ENCODE data around the gene CLTC. TPM values are rescaled to one million over a fixed set of nuclear protein-coding genes. Genes with fewer than 3 reads are reported as not detected.

Gene CLTC
- total RNA-seq, 1 donor from 2014 or later, result 345 TPM

DNA sequence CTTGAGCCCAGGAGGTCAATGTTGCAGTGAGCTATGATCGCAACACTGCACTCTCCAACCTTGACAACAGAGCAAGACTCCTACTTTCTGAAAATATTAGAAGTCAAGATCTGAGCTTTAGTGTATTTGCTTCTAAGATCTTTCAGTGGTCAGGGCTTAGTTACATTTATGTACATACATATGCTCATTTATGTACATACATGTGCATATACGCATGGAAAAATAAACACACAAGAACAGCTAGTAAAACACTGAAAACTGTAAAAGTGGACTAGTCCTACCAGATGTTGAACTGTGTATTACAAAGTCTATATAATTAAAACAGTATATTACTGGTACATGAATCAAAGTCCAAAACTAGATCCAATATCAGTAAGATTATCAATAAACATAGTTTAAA lies 59.2 kb downstream of the CLTC start:
- no peak for DNase-seq (ENCODE audit: extremely low read depth, low read depth, low spot score)

DNA sequence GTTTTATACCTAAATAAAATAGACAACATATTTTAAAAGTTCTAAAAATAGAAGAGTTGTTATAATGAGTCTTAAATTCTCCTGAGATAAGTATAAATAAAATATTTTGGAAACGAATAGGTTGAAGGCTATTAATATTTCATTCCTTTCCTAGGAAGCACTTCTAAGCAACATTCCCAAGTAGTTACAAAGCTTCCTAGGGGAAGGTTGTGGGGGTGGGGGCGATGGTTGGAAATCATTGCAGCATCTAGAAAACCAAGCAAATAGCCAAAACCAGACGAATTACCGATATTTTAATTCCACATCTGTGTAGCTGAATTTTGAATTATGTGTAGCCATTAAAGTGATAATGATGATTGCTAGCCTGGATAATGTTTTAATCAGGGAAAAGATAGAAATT lies 60.6 kb downstream of the CLTC start:
- DNase-seq (ENCODE audit: extremely low read depth, low read depth, low spot score), result no peak

DNA sequence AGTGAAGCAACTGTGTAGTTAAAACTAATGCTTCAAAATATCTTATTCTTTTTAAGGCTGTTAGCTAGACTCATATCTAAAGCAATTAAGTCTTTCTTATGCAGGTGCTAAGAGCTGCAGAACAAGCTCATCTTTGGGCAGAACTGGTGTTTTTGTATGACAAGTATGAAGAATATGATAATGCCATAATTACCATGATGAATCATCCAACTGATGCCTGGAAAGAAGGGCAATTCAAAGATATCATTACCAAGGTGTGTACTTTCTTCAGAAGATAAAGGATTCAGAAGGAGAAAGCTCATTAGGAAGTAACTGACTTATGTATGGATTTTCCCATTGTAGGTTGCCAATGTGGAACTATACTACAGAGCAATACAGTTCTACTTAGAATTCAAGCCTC lies 63.6 kb downstream of the CLTC start:
- DNase-seq (ENCODE audit: extremely low read depth, low read depth, low spot score), result no peak

DNA sequence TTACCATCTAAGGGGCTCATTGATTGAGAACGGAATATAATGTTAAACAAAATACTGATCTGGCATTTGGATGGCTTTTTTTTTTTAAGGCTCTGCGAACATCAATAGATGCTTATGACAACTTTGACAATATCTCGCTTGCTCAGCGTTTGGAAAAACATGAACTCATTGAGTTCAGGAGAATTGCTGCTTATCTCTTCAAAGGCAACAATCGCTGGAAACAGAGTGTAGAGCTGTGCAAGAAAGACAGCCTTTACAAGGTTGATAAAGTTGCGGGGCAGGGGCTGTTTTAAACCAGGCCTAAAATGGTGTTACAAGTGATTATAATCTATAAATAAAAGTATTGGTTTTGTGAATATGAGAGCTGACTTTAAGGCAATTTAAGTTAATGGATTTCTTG lies 65.3 kb downstream of the CLTC start:
- no peak for DNase-seq (ENCODE audit: extremely low read depth, low read depth, low spot score)

DNA sequence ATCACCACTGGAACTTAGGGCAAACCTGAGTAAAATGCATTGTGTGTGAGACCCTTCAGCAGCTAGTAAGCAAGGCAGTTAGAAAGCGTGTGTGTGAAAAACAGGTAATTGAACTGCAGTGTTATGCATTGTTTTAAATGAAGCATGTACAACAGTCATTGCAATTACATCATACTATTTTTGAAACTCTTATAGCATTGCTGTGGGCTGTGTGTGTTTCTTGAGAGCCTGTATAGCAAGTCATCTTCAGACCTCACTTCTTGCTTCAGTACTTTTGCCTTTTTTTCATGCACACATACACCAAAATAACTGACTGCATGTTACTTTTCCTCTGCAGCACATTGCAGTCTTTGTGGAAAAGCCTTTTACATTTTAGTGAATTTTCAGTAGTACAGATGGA lies 68.3 kb downstream of the CLTC start:
- DNase-seq (ENCODE audit: extremely low read depth, low read depth, low spot score), result no peak

DNA sequence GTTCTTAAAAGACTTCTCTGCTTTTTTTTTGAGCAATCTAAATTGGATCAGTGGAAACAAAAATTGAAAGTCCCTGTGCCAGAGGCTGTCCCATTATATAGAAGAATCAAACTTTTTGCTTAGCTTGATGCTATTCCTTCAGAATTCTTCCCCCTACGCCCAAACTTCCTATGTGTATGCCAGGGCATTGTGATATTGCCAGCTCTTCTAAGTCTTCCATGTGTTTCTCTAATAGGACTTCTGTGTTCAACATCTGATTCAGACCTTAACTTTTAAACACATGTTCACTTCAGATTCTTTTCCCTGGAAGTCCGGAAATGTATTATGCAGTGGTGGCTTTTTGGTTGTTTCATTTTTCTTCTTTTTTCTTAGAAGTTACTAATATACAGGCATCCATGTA lies 68.8 kb downstream of the CLTC start:
- no peak for DNase-seq (ENCODE audit: extremely low read depth, low read depth, low spot score)

DNA sequence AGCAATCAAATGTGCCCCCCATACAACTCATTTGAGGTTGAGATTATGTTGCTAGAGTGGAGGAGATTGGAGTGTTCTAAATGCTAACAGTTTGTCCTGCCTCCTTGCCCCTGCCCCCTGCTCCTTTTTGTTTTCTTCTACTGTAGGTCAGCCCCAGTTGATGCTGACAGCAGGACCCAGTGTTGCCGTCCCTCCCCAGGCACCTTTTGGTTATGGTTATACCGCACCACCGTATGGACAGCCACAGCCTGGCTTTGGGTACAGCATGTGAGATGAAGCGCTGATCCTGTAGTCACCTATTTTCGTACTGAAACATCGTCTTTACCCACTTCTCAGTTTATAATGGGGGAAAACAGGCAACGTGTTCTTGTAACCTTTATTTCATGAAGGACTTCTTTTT lies 73.9 kb downstream of the CLTC start:
- DNase-seq (ENCODE audit: extremely low read depth, low read depth, low spot score), result no peak

DNA sequence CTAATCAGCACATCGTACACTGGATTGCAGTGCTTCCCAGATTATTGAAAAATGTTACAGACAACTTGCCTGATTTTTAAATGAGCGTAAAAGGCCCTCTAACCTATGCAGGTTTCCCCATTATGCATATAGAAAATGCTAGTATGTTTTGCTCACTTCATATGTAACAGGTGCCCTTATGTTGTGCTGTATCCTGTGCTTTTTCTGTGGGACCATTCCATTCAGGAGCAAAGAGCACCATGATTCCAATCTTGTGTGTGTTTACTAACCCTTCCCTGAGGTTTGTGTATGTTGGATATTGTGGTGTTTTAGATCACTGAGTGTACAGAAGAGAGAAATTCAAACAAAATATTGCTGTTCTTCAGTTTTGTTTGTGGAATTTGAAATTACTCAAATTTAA lies 74.6 kb downstream of the CLTC start:
- no peak for DNase-seq (ENCODE audit: extremely low read depth, low read depth, low spot score)

DNA sequence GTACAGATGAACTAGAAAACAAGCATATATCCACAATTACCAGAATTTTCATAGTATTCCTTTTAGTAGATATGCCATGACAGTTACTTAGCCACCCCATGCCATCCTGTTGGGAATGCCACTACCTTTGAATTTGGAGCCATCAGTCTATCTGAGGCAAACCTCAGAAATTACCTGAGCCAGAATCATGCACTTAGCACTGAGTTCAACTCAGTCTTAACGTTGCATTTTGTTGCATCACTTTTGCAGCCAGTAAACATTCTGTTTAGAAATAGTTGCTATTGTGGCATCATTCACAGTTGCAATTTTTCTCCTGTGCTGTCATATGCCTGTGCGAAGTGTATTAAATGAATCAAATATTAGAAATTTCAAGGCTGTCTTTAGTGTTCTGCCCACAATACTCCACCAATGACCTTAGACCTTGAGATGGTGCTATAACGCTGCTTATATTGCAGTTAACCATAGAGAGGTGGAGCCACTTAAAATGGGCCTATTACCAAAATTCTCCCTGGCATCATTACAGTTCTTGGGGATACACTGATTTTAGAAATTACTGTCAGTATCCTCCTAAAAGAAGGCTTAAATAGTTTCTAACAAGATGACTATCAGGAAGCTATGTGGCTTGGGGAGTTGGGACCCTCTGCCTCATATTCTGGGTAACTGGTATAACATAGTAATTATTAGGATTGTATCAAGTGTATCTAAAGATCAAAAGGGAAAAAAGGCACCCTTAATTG lies 76.4 kb downstream of the CLTC start:
- DNase-seq (ENCODE audit: extremely low read depth, low read depth, low spot score), result no peak

DNA sequence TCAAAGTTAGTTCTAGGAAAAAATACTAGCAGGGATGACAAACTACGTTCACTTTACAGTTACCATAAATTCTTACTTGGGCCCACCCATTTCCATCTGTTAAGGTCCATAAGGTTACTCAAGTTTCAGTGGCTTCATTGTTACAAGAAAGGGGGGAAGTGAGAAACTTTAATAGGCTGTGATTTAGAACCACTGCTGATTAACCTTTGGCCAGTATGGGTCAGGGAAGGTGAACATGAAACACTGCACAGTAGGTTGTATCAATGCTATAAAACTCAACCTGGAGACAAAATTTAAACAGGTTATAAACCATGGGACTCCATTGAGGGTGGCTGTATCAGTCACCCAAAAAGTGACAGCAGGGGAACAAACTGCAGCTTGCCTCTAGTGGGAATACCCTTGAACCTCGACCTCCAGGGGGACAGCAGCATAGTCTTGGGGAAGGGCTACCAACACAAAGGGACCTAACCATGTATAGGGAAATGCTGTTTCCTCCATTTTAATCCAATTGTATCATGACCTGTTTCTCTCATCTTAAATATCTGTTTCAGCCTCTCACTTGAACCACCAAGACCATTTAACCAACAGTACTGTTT lies 77.1 kb downstream of the CLTC start:
- DNase-seq (ENCODE audit: extremely low read depth, low read depth, low spot score), result no peak

DNA sequence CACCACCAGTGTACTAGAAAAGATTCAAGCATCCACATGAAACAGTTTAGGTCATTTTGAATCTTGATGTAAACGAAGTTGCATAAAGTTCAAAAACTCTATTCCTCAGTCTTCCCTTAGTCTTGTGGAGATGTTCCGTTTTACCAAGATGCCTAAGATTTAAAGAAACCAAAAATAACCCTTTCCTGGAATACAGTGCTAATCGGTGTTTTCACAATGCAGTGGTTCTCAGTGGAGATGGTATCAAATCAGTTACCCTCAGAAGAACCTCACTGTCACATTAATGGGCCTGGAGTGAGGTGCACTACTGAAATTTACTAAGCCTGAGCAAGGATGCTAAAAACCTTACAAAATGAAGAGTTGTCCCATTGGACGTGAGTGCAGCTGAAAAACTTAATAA lies 78.4 kb downstream of the CLTC start:
- no peak for DNase-seq (ENCODE audit: extremely low read depth, low read depth, low spot score)

DNA sequence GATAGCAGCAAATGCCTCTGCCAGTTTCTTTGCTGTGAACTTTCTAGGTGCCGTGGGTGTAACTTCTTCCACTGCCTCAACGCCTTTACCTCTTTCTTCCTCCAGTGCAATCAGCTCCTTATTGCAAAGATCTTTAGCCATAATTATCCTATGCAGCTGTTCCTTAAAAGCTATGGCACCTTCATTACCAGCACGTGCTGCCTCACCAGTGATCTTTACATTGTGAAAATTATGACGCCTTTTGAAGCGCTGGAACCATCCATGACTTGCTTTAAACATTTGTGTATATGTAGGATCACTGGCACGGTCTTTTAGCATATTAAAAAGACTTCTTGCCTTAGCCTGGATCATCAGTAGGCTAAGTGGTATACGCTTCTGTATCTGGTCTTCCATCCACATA lies 79.5 kb downstream of the CLTC start:
- no peak for DNase-seq (ENCODE audit: extremely low read depth, low read depth, low spot score)

DNA sequence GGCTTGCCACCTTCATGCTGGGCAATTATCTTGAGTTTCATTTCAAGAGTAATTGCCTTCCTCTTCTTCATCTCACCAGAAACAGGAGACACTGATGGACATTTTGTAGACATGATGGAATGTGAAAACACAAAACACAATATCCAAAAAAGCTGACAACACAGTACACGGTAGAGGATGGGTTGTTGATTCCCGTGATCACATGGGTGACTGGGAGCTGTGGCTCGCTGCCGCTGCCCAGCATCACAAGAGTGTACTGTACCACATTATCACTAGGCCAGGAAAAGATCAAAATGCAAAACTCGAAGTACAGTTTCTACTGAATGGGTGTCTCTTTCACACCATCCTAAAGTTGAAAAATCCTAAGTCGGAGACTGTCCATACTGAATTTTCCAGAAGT lies 80.1 kb downstream of the CLTC start:
- no peak for DNase-seq (ENCODE audit: extremely low read depth, low read depth, low spot score)

DNA sequence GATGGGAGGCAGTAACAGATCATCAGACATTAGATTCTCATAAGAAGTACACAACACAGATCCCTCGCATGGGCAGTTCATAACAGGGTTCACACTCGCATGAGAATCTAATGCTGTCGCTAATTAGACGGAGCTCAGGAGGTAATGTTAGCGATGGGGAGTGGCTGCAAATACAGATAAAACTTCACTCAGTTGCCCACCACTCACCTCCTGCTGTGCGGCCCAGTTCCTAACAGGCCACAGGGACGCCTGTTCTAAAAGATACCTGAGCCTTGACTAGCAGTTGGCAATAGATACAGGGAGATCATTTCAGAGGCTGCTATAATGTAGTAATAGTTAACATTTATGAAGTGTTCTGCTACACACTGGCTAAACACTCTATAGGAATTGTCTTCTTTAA lies 82.6 kb downstream of the CLTC start:
- no peak for DNase-seq (ENCODE audit: extremely low read depth, low read depth, low spot score)

DNA sequence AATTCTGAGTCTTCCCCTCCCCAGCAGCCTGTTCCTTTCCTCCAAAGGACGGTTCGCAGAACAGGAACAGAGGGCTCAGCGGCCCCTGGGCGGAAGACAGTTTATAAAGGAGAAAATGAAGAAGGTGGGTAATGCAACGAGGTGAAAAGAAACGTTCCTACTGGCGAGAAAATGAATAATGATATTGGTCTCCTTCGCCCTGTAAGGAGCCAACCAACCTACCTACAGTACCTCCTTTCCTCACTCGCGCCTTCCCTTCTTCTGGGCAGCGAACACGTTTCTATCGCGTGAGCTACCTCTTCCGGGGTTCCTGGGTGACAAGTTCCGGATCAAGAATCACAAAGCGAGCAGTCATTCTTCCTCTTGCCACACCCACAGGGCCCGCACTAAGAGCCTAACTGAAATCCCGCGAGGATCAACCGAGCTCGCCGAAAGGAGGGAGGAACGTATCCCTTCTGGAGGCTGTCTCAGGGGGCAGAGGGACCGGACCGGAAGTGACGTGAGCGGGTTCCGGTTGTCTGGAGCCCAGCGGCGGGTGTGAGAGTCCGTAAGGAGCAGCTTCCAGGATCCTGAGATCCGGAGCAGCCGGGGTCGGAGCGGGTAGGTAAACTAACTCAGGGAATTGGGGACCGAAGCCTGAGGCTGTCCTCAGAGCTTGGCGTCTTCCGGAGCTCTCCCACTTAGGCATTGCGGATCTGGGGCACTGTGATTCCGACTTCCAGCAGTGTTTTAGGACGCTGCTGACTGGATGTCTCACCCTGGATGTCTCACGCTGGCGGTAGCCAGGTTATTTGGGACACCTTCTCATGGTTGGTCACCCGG lies 87.7 kb downstream of the CLTC start, which contains the start of the genes PTRH2 and VMP1:
TSS of gene PTRH2 (minus strand) at position 282 of the 822 bp plus-strand sequence. CDS start 9,452 bp downstream, outside the sequence.
TSS of gene VMP1 (plus strand) at position 506 of the 822 bp plus-strand sequence. CDS start 23,793 bp downstream, outside the sequence.
- peak; percentile 96 for DNase-seq (ENCODE audit: extremely low read depth, low read depth, low spot score)

DNA sequence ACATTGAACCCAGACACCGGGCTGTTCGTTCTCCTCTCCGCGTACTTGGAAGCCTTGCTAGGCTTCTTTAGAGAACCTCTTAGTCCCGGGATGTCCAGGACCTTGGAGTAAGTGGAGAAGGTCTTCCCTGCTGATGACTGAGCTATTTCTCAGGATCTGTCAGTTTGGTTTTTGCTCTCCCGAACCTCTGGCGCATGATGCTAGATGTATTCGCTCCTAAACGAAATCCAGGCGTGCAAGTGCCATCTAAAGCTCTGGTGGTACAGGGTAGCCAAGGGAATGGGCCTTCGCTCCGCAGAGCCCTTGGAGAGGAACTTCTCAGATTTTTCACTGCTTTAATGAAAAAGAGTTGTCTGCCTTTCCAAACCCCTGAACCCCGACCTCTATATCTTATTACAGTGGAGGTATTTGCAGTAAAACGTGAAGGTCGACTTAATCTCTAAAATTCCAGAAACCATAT lies 88.3 kb downstream of the CLTC start:
- DNase-seq (ENCODE audit: extremely low read depth, low read depth, low spot score), result no peak

DNA sequence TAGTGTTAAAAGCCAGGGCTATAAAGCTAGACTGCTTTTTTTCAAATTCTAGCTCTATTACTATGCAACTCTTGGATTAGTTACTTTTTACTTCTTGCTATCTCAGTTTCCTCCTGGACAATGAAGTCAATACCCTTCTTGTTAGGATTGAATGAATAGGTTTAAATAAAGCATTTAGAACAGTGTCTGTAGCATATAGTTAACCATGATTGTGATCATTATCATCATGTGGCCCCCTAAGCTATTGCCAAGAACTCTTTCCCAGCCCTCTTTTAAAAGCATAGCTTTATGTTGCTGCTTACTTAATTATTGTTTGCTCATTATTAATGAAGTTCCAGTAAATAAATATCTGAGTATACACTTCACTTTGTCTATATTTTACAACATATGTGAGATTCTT lies 92.2 kb downstream of the CLTC start:
- no peak for DNase-seq (ENCODE audit: extremely low read depth, low read depth, low spot score)

DNA sequence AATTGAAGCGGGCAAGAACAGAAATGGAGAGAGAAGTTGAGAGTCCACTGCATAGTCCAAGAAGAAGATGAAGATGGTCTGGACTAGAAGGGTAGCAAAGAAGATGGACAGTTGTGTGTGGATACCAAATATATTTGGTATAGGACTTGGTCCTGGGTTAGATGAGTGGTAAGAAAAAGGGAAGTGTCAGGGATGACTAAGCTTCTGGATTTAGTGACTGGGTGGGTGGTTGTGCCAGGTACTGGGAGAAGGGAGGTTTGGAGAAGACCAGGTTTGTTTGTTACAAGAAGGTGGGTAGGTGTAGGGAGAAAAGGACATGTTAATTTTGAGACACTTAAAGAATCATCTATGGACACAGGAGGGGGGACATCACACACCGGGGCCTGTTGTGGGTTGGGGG lies 93.2 kb downstream of the CLTC start:
- DNase-seq (ENCODE audit: extremely low read depth, low read depth, low spot score), result no peak

DNA sequence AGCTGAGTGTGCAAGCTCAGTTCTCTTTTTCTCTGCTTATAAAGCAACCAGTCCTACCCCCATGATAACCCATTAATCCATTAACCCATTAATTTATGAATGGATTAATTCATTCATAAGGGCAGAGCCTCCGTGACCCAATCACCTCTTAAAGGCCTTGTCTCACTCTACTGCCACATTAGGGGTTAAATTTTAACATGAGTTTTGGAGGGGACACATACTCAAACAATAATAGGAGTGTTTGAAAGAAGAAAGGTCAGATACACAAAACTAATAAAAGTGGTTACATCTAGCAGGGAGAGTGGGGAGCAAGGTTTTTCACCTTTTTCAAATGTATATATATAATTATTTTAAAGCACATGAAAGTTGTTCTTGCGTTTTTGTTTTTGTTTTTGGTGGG lies 94.6 kb downstream of the CLTC start:
- no peak for DNase-seq (ENCODE audit: extremely low read depth, low read depth, low spot score)

DNA sequence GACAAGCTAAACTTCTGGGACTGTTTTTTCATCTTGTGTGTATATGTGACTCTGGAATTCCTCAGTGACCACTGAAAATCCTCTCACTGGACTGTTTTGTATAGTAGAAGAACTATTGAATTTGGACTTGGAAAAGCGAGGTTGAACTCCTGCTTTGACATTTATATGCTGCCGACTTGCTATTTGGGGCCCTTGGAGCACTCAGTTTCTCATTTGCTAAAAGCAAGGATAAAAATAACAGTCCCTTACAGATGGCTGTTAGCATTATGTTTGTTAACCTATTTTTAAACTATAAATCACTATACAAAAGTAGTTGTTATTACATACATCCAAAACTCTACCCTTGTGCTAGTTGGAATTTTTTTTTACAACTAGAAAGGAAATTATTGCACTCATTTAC lies 96.7 kb downstream of the CLTC start:
- DNase-seq (ENCODE audit: extremely low read depth, low read depth, low spot score), result no peak

DNA sequence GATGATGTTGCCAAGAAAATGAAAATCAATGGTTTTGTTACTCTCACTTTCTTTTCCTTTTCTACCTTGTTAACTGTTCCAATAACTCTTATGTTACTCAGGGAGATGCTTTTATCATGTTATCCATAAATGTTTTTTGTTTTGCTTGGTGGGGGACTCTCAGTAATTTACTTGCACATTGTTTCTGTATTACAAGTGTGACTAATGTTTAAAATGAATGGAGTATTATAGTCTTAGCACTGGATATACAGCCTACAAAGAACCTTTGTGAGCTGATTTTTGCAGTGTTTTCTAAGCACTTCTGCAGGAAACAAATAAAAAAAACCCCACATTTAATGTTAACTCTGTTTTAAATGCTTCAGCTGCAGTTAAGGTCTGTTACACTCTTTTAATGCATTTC lies 99.8 kb downstream of the CLTC start:
- DNase-seq (ENCODE audit: extremely low read depth, low read depth, low spot score), result no peak

DNA sequence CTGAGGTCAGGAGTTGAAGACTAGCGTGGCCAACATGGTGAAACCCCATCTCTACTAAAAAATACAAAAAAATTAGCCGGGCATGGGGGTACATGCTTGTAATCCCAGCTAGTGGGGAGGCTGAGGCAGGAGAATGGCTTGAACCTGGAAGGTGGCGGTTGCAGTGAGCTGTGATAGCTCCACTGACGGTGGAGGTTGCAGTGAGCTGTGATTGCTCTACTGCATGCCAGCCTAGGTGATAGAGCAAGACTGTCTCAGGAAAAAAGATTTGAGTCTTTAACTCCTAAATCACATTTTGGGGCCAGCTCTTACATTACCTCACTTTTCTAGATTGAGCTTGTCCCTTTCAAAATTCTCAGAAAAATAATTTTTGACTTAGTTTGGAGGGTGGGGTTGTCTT lies 102.9 kb downstream of the CLTC start:
- DNase-seq (ENCODE audit: extremely low read depth, low read depth, low spot score), result no peak
